ENCODE data around the gene PBXIP1.

PBXIP1 gene

GRCh38 chr1:154994269-154994587 is 38.3 kb upstream of the PBXIP1 start:
- Histone ChIP-seq H3K4me3 (ENCODE audit: severe bottlenecking) (no peak overlapping the region), H3K4me1 (ENCODE audit: insufficient read depth, poor library complexity, severe bottlenecking) (no peaks in the 10 kb centered on the region), H3K27me3 (ENCODE audit: insufficient read depth, poor library complexity, severe bottlenecking) (no peaks in the 10 kb centered on the region), H3K9me3 (ENCODE audit: severe bottlenecking) (no peaks in the 10 kb centered on the region), H3K27ac (ENCODE audit: poor library complexity, severe bottlenecking) (peak overlapping the region; percentile 13), H3K36me3 (ENCODE audit: low read depth) (peaks cover 19% of the 10 kb centered on the region)
- TF ChIP-seq, protein P1, sequence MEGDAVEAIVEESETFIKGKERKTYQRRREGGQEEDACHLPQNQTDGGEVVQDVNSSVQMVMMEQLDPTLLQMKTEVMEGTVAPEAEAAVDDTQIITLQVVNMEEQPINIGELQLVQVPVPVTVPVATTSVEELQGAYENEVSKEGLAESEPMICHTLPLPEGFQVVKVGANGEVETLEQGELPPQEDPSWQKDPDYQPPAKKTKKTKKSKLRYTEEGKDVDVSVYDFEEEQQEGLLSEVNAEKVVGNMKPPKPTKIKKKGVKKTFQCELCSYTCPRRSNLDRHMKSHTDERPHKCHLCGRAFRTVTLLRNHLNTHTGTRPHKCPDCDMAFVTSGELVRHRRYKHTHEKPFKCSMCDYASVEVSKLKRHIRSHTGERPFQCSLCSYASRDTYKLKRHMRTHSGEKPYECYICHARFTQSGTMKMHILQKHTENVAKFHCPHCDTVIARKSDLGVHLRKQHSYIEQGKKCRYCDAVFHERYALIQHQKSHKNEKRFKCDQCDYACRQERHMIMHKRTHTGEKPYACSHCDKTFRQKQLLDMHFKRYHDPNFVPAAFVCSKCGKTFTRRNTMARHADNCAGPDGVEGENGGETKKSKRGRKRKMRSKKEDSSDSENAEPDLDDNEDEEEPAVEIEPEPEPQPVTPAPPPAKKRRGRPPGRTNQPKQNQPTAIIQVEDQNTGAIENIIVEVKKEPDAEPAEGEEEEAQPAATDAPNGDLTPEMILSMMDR (IDR thresholded peaks at IDR 0.05; ENCODE audit: poor library complexity, severe bottlenecking): no peak
- DNase-seq (ENCODE audit: low spot score) (no peak), ATAC-seq (ENCODE audit: low read depth) (no peak)

DNA sequence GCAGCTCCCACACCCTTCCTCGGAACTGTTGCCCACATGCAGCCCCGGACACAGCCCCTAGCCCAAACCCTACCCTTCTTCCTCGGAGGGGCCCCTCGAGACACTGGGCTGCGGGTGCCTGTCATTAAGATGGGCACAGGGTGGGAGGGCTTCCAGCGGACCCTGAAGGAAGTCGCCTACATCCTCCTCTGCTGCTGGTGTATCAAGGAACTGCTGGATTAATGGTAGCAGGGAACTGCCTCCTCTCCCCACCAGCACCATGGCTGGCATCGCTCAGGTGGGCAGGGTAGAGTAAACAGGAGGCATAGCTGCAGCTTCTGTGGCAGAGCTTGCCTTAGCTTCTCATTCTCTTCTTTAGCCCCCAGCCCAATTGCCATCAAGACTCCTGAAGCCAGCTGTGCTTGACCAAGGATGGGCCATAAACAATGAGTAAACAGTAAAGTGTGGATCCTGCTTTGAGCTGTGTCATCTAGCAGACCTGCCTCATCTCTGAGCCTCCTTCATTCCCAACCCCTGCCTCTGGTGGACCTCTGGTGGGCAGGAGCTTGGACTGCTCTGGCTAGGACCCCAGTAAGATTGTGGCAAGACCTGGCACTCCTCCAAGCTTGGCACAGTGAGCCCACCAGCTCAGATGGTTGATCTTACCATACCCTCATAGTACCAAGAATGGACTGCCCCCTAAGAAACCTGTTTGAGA is 37.8 kb upstream of the PBXIP1 start, which contains the start of gene LENEP:
Gene LENEP (plus strand): TSS at position 15 of the 697 bp plus-strand sequence. CDS start 22 bp downstream, at position 37.
- H3K4me3 ChIP-seq (ENCODE audit: severe bottlenecking): no peak within 1 kb of the TSS
- DNase-seq (ENCODE audit: low spot score) (peak; percentile 42), ATAC-seq (ENCODE audit: low read depth) (no peak; the same call in 2 of the 3 replicates)
- TF ChIP-seq, protein P1 (IDR thresholded peaks at IDR 0.05; ENCODE audit: poor library complexity, severe bottlenecking): no peak
- no peaks in the 10 kb centered on the region for H3K27me3 ChIP-seq (ENCODE audit: insufficient read depth, poor library complexity, severe bottlenecking)
- H3K4me1 ChIP-seq (ENCODE audit: insufficient read depth, poor library complexity, severe bottlenecking): no peaks in the 10 kb centered on the region
- peak within 1 kb of the TSS; percentile 13 for H3K27ac ChIP-seq (ENCODE audit: poor library complexity, severe bottlenecking)
- peaks cover 24% of the 10 kb centered on the region for H3K36me3 ChIP-seq (ENCODE audit: low read depth)
- H3K9me3 ChIP-seq (ENCODE audit: severe bottlenecking): no peaks in the 10 kb centered on the region

- Histone ChIP-seq H3K9me3 (ENCODE audit: severe bottlenecking) (no peaks in the 10 kb centered on the region), H3K36me3 (ENCODE audit: low read depth) (peaks cover 31% of the 10 kb centered on the region), H3K27me3 (ENCODE audit: insufficient read depth, poor library complexity, severe bottlenecking) (no peaks in the 10 kb centered on the region), H3K27ac (ENCODE audit: poor library complexity, severe bottlenecking) (peak overlapping the region; percentile 13), H3K4me3 (ENCODE audit: severe bottlenecking) (no peak overlapping the region), H3K4me1 (ENCODE audit: insufficient read depth, poor library complexity, severe bottlenecking) (no peaks in the 10 kb centered on the region)
- peak; percentile 61 for ATAC-seq (ENCODE audit: low read depth)
- TF ChIP-seq, protein P1 (IDR thresholded peaks at IDR 0.05; ENCODE audit: poor library complexity, severe bottlenecking): peak; percentile 39
- peak; percentile 55 for DNase-seq (ENCODE audit: low spot score)
These were observed 37.0 kb upstream of the PBXIP1 start for GRCh38 chr1:154992721-154993571.

GRCh38 chr1:154990276-154990675 is 34.4 kb upstream of the PBXIP1 start:
- no peaks in the 10 kb centered on the region for H3K9me3 ChIP-seq (ENCODE audit: severe bottlenecking)
- no peaks in the 10 kb centered on the region for H3K4me1 ChIP-seq (ENCODE audit: insufficient read depth, poor library complexity, severe bottlenecking)
- H3K27me3 ChIP-seq (ENCODE audit: insufficient read depth, poor library complexity, severe bottlenecking): no peaks in the 10 kb centered on the region
- DNase-seq (ENCODE audit: low spot score) (peak; percentile 57), ATAC-seq (ENCODE audit: low read depth) (no peak)
- peaks cover 52% of the 10 kb centered on the region for H3K36me3 ChIP-seq (ENCODE audit: low read depth)
- H3K4me3 ChIP-seq (ENCODE audit: severe bottlenecking): no peak overlapping the region
- H3K27ac ChIP-seq (ENCODE audit: poor library complexity, severe bottlenecking): no peak overlapping the region
- TF ChIP-seq, protein P1 (IDR thresholded peaks at IDR 0.05; ENCODE audit: poor library complexity, severe bottlenecking): no peak

All from RWPE2 (cell line).